ENCODE results near the gene CHST3. TPM values are rescaled to one million over a fixed set of nuclear protein-coding genes. Genes with fewer than 3 reads are reported as not detected.

Gene CHST3
- total and polyA plus RNA-seq, 7 donors: 0.23 to 25.5 (median 12.8) TPM

GRCh38 chr10:71927776-71928592, 36.2 kb upstream of the CHST3 start:
- Histone ChIP-seq H3K27ac (no peak overlapping the region), H3K4me3 (no peak overlapping the region), H3K27me3 (no peaks in the 10 kb centered on the region), H3K4me1 (no peaks in the 10 kb centered on the region), H3K36me3 (no peaks in the 10 kb centered on the region), H3K9me3 (peaks cover 0 to 2% (median 0%) of the 10 kb centered on the region in 4 donors)
- intact Hi-C loops (cut with DNase I): no loop called here
- no peak for TF ChIP-seq POLR2A (IDR thresholded peaks at IDR 0.05)
- no peak for TF ChIP-seq EP300 (IDR thresholded peaks at IDR 0.05)
- no peak for TF ChIP-seq CTCF (IDR thresholded peaks at IDR 0.05)
- no peak for TF ChIP-seq POLR2AphosphoS5 (IDR thresholded peaks at IDR 0.05)
- 63 to 77% methylated on average over 5 of the region's 5 CpGs for WGBS, 2 donors
- no peak for DNase-seq

- intact Hi-C loops (cut with DNase I): no loop called here
- no peak for DNase-seq
- H3K27ac ChIP-seq: no peak overlapping the region
- no peaks in the 10 kb centered on the region for H3K27me3 ChIP-seq
- no peak overlapping the region for H3K4me3 ChIP-seq
- H3K36me3 ChIP-seq: no peaks in the 10 kb centered on the region
- no peaks in the 10 kb centered on the region for H3K4me1 ChIP-seq
- TF ChIP-seq POLR2AphosphoS5 (IDR thresholded peaks at IDR 0.05) (no peak), CTCF (IDR thresholded peaks at IDR 0.05) (no peak), POLR2A (IDR thresholded peaks at IDR 0.05) (no peak), EP300 (IDR thresholded peaks at IDR 0.05) (no peak)
- H3K9me3 ChIP-seq: peaks cover 0 to 3% (median 0%) of the 10 kb centered on the region in 4 donors
- 97% methylated on average over 1 of the region's 1 CpG for WGBS, 2 donors
Measured at GRCh38 chr10:71931295-71931694, 32.9 kb upstream of the CHST3 start.

GRCh38 chr10:71933651-71934050, 30.5 kb upstream of the CHST3 start:
- intact Hi-C loops (cut with DNase I): no loop called here
- H3K27me3 ChIP-seq: no peaks in the 10 kb centered on the region
- no peaks in the 10 kb centered on the region for H3K36me3 ChIP-seq
- peaks cover 0 to 7% (median 0%) of the 10 kb centered on the region in 4 donors for H3K9me3 ChIP-seq
- no peak overlapping the region for H3K4me3 ChIP-seq
- no peaks in the 10 kb centered on the region for H3K4me1 ChIP-seq
- TF ChIP-seq EP300 (IDR thresholded peaks at IDR 0.05) (no peak), POLR2A (IDR thresholded peaks at IDR 0.05) (no peak), POLR2AphosphoS5 (IDR thresholded peaks at IDR 0.05) (no peak), CTCF (IDR thresholded peaks at IDR 0.05) (no peak)
- H3K27ac ChIP-seq: no peak overlapping the region
- DNase-seq: no peak
- 61 to 88% methylated on average over 1 of the region's 1 CpG for WGBS, 2 donors

DNA sequence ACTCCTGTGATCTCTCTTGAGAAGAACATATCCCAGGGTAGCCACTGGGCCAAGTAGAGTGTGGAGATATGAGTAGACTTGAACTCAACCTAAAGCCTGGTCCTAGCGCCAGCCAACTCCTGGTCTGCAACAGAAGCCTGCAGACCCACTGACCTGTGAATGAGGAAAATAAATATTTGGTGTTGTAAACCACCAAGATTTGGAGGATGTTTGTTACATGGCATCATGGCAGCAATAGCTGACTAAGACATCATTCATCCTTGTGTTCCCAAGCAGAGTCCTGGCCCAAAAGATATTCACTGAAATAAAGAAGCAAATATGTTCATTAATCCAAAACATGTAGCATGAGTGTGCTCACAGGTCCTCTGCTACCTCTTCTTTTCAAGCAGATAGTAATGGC, 26.0 kb upstream of the CHST3 start:
- intact Hi-C loops (cut with DNase I): no loop called here
- Histone ChIP-seq H3K4me1 (no peaks in the 10 kb centered on the region), H3K36me3 (no peaks in the 10 kb centered on the region), H3K9me3 (peaks cover 0 to 4% (median under 1%) of the 10 kb centered on the region in 4 donors), H3K27ac (no peak overlapping the region), H3K4me3 (no peak overlapping the region), H3K27me3 (no peaks in the 10 kb centered on the region)
- no peak for TF ChIP-seq POLR2A (IDR thresholded peaks at IDR 0.05)
- no peak for TF ChIP-seq CTCF (IDR thresholded peaks at IDR 0.05)
- TF ChIP-seq EP300 (IDR thresholded peaks at IDR 0.05): no peak
- no peak for TF ChIP-seq POLR2AphosphoS5 (IDR thresholded peaks at IDR 0.05)
- DNase-seq: no peak
- 96 to 98% methylated on average over 1 of the region's 1 CpG for WGBS, 2 donors

Data from sigmoid colon (tissue), 7 donors.